ENCODE data around the gene ST6GALNAC4.

GRCh38 chr9:127912296-127912695 lies 4.5 kb downstream of the ST6GALNAC4 start:
- TF ChIP-seq POLR2A (IDR thresholded peaks at IDR 0.05; ENCODE audit: low read depth, low read length) (no peak), POU2F2 (IDR thresholded peaks at IDR 0.05; ENCODE audit: low read depth, low read length) (no peak), POLR2AphosphoS5 (IDR thresholded peaks at IDR 0.05; ENCODE audit: low read depth, low read length) (no peak), TAF1 (IDR thresholded peaks at IDR 0.05; ENCODE audit: low read depth, low read length) (no peak), SPI1 (IDR thresholded peaks at IDR 0.05; ENCODE audit: low read depth, low read length) (no peak)
